ENCODE data around the gene CRYGN. TPM values are rescaled to one million over a fixed set of nuclear protein-coding genes. Genes with fewer than 3 reads are reported as not detected.

CRYGN gene
- total RNA-seq, 2 experiments from 2014 or later = 0.21 TPM; not detected in 1

- intact Hi-C loops (cut with micrococcal nuclease) = no loop called here
- Mint-ChIP-seq H3K27me3 (no peaks in the 10 kb centered on the region), H3K9me3 (peaks cover 6% of the 10 kb centered on the region), H3K27ac (no peak overlapping the region), H3K4me1 (ENCODE audit: low read depth) (peaks cover 5% of the 10 kb centered on the region), H3K36me3 (no peaks in the 10 kb centered on the region), H3K4me3 (no peak overlapping the region)
- no peak for DNase-seq
- ChIA-PET CTCF (interaction anchor here (1.1 to 1.9 kb wide), 2 partner anchors 32 to 49 kb away, joined by 3 to 9 read pairs; no protein-coding TSS in a partner anchor), POLR2A (interaction anchor here (0.7 to 1.4 kb wide), 2 partner anchors 36 to 49 kb away, joined by 3 read pairs; no protein-coding TSS in a partner anchor)
These were observed 40.7 kb downstream of the CRYGN start for GRCh38 chr7:151399305-151399601.

DNA sequence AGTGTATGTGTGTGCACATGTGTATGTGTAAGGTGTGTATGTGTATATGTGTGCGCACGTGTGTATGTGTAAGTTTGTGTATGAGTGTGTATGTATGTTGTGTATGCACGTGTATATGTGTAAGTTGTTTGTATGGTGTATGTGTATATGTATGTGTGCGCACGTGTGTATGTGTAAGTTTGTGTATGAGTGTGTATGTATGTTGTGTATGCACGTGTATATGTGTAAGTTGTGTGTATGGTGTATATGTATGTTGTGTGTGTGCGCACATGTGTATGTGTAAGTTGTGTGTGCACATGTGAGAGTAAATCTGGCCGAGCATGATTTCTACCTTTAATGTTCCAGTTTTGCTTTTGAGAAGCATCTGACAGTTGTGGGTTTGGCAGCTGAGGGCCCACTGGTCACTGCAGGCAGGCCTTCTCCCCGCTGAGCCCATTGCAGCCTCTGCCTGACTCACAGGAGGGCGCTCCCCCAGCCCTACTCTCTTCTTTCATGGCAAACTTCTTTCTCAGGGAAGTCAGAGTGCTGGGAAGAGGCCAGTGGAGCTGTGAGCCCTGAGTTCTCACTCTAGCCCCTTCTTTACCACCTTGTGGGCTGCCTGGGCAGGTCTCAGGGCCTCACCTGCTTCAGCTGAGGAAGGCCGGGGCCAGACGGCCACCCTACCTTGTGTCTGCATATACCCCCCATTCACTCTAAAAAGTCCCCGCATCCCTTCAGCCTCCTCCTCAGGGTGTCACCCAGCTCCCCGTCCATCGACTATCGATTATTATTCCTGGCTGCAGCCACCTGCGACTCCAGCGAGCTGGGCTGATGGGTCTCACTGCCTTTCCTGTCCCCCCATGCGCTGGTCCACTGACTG, 41.3 kb downstream of the CRYGN start:
- ChIA-PET CTCF (interaction anchor here (1.1 to 1.9 kb wide), 3 partner anchors 32 to 50 kb away, joined by 3 to 9 read pairs (median 3); no protein-coding TSS in a partner anchor), POLR2A (interaction anchor here (1.4 kb wide), 1 partner anchor 50 kb away, joined by 3 read pairs; no protein-coding TSS in a partner anchor)
- no peak for DNase-seq
- intact Hi-C loops (cut with micrococcal nuclease) = no loop called here
- Mint-ChIP-seq H3K36me3 (no peaks in the 10 kb centered on the region), H3K4me3 (no peak overlapping the region), H3K9me3 (peaks cover 6% of the 10 kb centered on the region), H3K27ac (no peak overlapping the region), H3K4me1 (ENCODE audit: low read depth) (peaks cover 2% of the 10 kb centered on the region), H3K27me3 (no peaks in the 10 kb centered on the region)

GRCh38 chr7:151397026-151397425, 42.9 kb downstream of the CRYGN start:
- Mint-ChIP-seq H3K36me3 (no peaks in the 10 kb centered on the region), H3K4me3 (no peak overlapping the region), H3K9me3 (peaks cover 6% of the 10 kb centered on the region), H3K27ac (no peak overlapping the region), H3K4me1 (ENCODE audit: low read depth) (peaks cover 2% of the 10 kb centered on the region), H3K27me3 (no peaks in the 10 kb centered on the region)
- intact Hi-C loops (cut with micrococcal nuclease) = no loop called here
- no peak for DNase-seq
- CTCF ChIA-PET = interaction anchor here (0.6 to 1.4 kb wide), 2 partner anchors 29 to 100 kb away, joined by 3 to 4 read pairs; no protein-coding TSS in a partner anchor
- POLR2A ChIA-PET = no interaction called here

DNA sequence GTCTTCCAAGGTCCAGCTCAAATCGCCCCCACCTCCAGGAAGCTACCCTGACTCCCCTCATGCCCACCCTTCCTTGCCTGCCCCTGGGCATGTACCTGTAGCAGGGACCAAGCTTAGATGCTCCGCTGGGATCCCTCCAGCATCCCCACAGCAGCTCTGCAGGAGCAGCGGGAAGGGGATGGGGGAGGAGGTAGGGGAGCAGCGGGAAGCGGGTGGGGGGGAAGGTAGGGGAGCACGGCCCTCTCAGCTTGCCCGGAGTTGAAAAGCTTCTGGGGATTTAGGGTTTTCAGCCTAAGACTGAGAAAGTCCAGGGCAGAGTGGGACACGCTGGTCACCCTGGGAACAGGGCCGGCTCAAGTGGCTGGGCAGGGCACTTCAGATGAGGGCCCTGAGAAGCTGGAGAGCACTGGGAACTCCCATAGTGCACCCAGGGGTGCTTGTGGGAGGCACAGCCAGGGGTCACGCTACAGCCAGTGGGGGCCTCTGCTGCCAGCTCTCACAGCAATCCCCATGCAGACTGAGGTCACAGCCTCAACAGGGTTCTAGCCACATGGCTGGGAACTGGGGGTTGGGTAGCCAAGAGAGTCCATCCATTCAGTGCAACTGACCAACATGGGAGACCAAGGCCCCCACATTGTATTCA, 43.5 kb downstream of the CRYGN start:
- Mint-ChIP-seq H3K27ac (no peak overlapping the region), H3K4me1 (ENCODE audit: low read depth) (peaks cover 2% of the 10 kb centered on the region), H3K36me3 (no peaks in the 10 kb centered on the region), H3K4me3 (no peak overlapping the region), H3K27me3 (no peaks in the 10 kb centered on the region), H3K9me3 (peaks cover 6% of the 10 kb centered on the region)
- intact Hi-C loops (cut with micrococcal nuclease) = no loop called here
- POLR2A ChIA-PET = no interaction called here
- CTCF ChIA-PET = interaction anchor here (0.6 to 1.4 kb wide), 3 partner anchors 28 to 58 kb away, joined by 3 to 4 read pairs (median 3); no protein-coding TSS in a partner anchor
- DNase-seq = no peak

GRCh38 chr7:151395036-151395367, 44.9 kb downstream of the CRYGN start:
- ChIA-PET CTCF (no interaction called here), POLR2A (no interaction called here)
- H3K36me3 Mint-ChIP-seq = no peaks in the 10 kb centered on the region
- H3K27ac Mint-ChIP-seq = no peak overlapping the region
- no peak overlapping the region for H3K4me3 Mint-ChIP-seq
- H3K27me3 Mint-ChIP-seq = no peaks in the 10 kb centered on the region
- intact Hi-C loops (cut with micrococcal nuclease) = no loop called here
- peaks cover 6% of the 10 kb centered on the region for H3K9me3 Mint-ChIP-seq
- DNase-seq = no peak
- peaks cover 2% of the 10 kb centered on the region for H3K4me1 Mint-ChIP-seq (ENCODE audit: low read depth)

DNA sequence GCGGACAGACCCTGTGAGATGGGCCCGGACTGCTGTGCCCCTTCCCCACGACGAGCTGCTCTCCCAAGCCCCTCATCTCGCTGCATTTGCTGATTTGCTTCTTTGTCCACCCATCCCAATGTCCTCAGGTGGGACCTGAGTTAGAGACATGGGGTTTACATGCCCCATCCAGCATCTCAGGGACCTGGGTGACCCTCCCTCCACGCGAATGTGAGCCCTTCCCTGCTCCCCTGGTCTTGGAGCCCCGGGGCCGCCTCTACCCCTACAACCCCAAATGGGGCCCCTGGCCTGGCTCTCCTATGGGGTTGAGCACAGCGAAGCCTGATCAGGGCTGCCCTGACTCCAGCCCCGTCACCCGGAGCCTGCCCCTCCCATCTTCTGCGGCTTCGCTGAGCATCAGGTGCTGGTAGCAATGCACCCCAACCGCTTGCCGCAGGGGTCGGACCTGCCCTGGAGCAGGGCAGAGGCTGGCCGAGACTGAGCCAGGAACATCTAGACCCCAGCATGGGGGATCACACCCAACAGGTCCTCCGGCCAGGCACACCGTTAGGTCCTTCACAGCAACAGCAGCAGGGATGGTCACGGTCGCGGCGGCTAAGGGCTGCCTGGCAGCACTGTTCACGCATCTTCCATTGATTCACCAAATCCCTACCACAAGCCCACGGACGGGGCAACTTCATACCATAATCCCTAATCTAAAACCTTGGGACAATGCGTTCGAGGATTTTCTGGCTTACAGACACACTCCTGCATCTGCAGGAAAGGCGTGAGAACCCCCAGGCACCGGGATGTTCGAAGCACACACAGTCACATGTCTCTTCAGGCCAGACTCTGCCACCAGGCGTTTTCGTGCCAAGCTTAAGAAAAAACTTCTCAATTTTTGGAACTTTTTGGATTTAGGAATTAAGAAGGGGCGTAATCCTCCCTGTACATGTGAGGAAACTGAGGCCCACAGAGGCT, 45.6 kb downstream of the CRYGN start:
- peaks cover 6% of the 10 kb centered on the region for H3K9me3 Mint-ChIP-seq
- no peak overlapping the region for H3K27ac Mint-ChIP-seq
- H3K4me3 Mint-ChIP-seq = no peak overlapping the region
- no peaks in the 10 kb centered on the region for H3K36me3 Mint-ChIP-seq
- CTCF ChIA-PET = interaction anchor here (1.4 kb wide), 1 partner anchor 26 kb away, joined by 5 read pairs; no protein-coding TSS in a partner anchor
- POLR2A ChIA-PET = no interaction called here
- H3K27me3 Mint-ChIP-seq = no peaks in the 10 kb centered on the region
- no peak for DNase-seq
- intact Hi-C loops (cut with micrococcal nuclease) = no loop called here
- H3K4me1 Mint-ChIP-seq (ENCODE audit: low read depth) = peaks cover 2% of the 10 kb centered on the region

GRCh38 chr7:151393031-151393977, 46.6 kb downstream of the CRYGN start:
- H3K4me1 Mint-ChIP-seq (ENCODE audit: low read depth) = peaks cover 2% of the 10 kb centered on the region
- intact Hi-C loops (cut with micrococcal nuclease) = no loop called here
- no peak overlapping the region for H3K27ac Mint-ChIP-seq
- POLR2A ChIA-PET = no interaction called here
- CTCF ChIA-PET = interaction anchor here (1.4 kb wide), 1 partner anchor 25 kb away, joined by 5 read pairs; no protein-coding TSS in a partner anchor
- no peaks in the 10 kb centered on the region for H3K36me3 Mint-ChIP-seq
- peaks cover 6% of the 10 kb centered on the region for H3K9me3 Mint-ChIP-seq
- no peak for DNase-seq
- H3K27me3 Mint-ChIP-seq = no peaks in the 10 kb centered on the region
- H3K4me3 Mint-ChIP-seq = no peak overlapping the region

GRCh38 chr7:151392426-151392825, 47.5 kb downstream of the CRYGN start:
- Mint-ChIP-seq H3K27ac (no peak overlapping the region), H3K4me3 (no peak overlapping the region), H3K36me3 (no peaks in the 10 kb centered on the region), H3K27me3 (no peaks in the 10 kb centered on the region), H3K4me1 (ENCODE audit: low read depth) (no peaks in the 10 kb centered on the region), H3K9me3 (peaks cover 1% of the 10 kb centered on the region)
- ChIA-PET CTCF (interaction anchor here (1.1 kb wide), 1 partner anchor 55 kb away, joined by 3 read pairs; no protein-coding TSS in a partner anchor), POLR2A (no interaction called here)
- intact Hi-C loops (cut with micrococcal nuclease) = no loop called here
- no peak for DNase-seq

DNA sequence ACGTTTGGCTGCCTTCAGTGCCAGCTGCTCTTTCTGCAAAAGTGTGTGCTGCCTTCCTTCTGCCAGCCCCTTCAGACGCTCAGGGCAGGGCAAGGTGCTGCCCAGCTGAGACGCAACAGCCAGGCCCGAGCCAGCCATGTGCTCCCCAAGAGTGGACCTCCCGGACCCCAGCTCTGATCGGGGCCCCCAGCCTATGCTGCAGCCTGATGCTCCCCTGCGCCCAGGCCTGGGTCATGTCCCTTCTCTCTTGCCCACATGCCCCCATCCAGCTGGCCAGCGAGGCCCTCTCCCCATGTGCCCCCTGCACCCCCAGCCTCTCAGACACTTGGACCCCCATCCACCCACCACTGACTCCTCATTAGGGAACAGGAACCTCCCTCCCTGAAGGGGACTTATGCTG, 47.9 kb downstream of the CRYGN start:
- no peaks in the 10 kb centered on the region for H3K9me3 Mint-ChIP-seq
- intact Hi-C loops (cut with micrococcal nuclease) = no loop called here
- POLR2A ChIA-PET = no interaction called here
- H3K27me3 Mint-ChIP-seq = no peaks in the 10 kb centered on the region
- no peaks in the 10 kb centered on the region for H3K36me3 Mint-ChIP-seq
- H3K4me3 Mint-ChIP-seq = no peak overlapping the region
- CTCF ChIA-PET = interaction anchor here (1.1 kb wide), 1 partner anchor 55 kb away, joined by 3 read pairs; no protein-coding TSS in a partner anchor
- no peak overlapping the region for H3K27ac Mint-ChIP-seq
- no peak for DNase-seq
- no peaks in the 10 kb centered on the region for H3K4me1 Mint-ChIP-seq (ENCODE audit: low read depth)

GRCh38 chr7:151391358-151391730, 48.6 kb downstream of the CRYGN start:
- Mint-ChIP-seq H3K27ac (no peak overlapping the region), H3K4me3 (no peak overlapping the region), H3K9me3 (no peaks in the 10 kb centered on the region), H3K27me3 (no peaks in the 10 kb centered on the region), H3K36me3 (no peaks in the 10 kb centered on the region), H3K4me1 (ENCODE audit: low read depth) (no peaks in the 10 kb centered on the region)
- POLR2A ChIA-PET = no interaction called here
- DNase-seq = no peak
- intact Hi-C loops (cut with micrococcal nuclease) = no loop called here
- CTCF ChIA-PET = interaction anchor here (1.1 kb wide), 1 partner anchor 56 kb away, joined by 3 read pairs; no protein-coding TSS in a partner anchor
